Cardiac septum (tissue), 1 donor: Measurements from ENCODE around the gene DDIT4. TPM values are rescaled to one million over a fixed set of nuclear protein-coding genes. Genes with fewer than 3 reads are reported as not detected.
A peak's percentile ranks its signal among the peaks of the same experiment; 100 is the strongest.
"Not testable (repeated sequence)": the region's sequence is repeated elsewhere in the genome, so short reads cannot be mapped to it uniquely, and the experiment has no call there.

ENCODE experiments used
- DNase-seq: peaks from one replicate; pipeline ENCODE4 v3.0.0-alpha.2; 2020; ENCODE audit warnings: low spot score
- intact Hi-C: fragments of 100-400 bp; cut with DNase I; formaldehyde crosslinking; loops from one replicate; pipeline ENCODE4 v1.14.0; 2022
- total RNA-seq: library from RNA; stranded (reverse); fragmentation: NEBNext Ultra II Directional; extraction: Animal tissue kit (Norgen Biotek cat#: 25700); gene quantifications from one replicate; pipeline ENCODE4 v1.2.1, GENCODE V29; 2021
- donor health status: DM: no; HTN: no; CAD: no.

The DDIT4 gene
- total RNA-seq, 1 donor from 2014 or later: 22.6 TPM

DNA sequence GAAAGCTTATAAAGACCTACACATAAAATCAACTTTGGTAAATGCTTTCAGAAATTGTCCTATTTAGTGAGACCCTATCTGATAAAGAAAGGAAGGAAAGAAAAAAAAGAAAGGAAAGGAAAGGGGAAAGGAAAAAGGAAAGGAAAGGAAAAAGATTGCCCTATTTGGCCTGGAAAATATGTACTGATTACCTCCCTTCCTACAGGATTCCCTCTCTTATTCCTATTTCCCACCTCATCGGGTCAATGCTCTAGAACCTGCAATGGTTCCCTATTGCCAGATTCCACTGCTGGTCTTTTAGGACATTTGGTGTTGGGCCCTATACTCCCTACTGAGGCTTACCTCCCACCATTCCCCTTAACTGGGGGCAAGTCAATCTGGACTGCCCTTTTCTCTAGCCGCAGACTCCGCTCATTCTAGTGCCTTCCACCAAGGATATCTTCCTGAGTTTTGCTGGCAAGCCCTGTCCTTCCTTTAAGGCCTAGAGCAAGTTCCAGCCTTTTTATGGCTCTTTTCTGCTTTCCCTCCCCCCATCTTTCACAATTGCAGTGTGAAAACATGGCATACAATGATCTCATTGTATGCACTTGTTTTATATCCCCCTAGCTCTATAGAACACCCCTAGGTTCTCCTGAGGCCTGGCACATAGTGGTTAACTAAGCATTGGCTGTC lies 4.4 kb downstream of the DDIT4 start:
- no peak for DNase-seq
- intact Hi-C loops: no loop called here

DNA sequence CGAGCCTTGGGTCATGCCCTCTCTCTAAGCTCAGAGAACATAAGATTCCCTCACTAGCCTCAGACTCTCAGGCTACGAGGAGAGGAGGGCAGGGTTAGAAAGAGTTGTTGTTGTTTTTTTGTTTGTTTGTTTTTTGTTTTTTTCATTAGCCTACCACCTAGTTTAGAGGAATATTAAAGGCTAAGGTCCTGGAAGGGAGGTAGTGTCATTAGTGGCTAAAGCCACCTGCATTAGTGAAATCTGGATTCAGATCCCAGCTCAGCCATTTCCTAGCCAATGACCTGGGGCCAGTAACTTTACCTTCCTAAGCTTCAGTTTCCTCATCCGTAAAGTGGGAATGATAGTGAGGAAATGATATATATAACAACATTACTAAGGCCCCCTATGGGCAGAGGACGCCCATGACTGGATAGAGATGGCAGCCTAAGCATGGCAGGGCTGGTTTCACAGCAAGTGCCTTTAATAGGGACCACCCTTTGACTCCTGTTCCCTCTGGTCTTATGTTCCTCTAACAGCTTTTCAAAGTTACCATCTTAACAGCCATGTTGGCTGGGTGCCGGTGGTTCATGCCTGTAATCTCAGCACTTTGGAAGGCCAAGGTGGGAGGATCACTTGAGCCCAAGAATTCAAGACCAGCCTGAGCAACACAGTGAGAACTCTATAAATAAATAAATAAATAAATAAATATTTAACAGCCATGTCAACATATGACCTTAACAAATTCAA lies 5.1 kb downstream of the DDIT4 start:
- intact Hi-C loops: no loop called here
- no peak for DNase-seq

DNA sequence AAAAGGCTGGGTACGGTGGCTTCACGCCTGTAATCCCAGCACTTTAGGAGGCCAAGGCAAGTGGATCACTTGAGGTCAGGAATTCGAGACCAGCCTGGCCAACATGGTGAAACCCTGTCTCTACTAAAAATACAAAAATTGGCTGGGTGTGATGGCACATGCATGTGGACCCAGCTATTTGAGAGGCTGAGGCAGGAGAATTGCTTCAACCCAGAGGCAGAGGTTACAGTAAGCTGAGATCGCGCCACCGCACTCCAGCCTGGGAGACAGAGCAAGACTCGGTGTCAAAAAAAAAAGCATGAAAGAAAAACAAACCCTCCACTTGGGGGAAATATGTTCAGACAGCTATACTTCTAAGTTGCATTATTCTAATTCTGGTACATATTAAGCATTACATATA lies 5.9 kb downstream of the DDIT4 start:
- DNase-seq, intact Hi-C loops: not testable (repeated sequence)

DNA sequence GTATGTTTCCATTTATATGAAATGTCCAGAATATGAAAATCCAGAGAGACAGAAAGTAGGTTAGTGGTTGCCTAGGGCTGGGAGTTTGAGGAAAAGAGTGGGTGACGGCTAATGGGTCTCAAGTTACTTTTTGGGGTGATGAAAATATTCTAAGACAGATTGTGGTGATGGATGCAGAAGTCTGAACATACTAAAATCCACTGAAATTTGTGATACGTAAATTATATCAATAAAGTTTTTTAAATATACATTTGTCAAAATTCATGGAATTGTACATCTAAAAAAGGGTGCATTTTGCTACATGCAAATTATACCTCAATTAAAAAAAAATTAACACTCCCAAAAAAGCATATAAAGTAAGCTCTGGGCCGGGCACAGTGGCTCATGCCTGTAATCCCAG lies 9.4 kb downstream of the DDIT4 start:
- no peak for DNase-seq
- intact Hi-C loops: no loop called here

DNA sequence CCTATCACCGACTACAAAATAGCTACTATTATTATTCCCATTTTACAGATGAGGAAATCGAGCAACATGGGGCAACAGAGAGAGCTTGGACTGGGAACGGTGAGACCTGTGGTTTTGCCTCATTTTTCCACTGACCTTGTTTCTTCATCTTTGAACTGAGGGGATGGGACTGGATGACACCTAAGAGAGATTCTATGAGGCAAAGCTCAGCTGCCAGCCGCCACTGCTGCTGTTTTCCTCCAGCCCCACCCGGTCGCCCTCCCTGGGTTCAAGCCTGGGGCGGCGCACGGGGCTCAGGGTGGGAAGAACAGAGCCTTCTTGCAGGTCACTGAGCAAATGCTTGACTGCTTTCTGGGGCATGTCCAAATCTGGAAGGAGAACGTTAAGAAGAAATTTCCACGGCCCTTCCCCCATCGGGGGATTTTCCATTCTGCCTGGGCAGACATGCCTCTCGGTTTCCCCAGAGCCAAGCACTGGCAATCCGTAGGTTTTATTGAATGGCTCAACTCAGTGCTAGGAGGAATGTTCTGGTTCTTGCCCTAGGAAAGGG lies 12.3 kb downstream of the DDIT4 start:
- intact Hi-C loops: no loop called here
- no peak for DNase-seq

DNA sequence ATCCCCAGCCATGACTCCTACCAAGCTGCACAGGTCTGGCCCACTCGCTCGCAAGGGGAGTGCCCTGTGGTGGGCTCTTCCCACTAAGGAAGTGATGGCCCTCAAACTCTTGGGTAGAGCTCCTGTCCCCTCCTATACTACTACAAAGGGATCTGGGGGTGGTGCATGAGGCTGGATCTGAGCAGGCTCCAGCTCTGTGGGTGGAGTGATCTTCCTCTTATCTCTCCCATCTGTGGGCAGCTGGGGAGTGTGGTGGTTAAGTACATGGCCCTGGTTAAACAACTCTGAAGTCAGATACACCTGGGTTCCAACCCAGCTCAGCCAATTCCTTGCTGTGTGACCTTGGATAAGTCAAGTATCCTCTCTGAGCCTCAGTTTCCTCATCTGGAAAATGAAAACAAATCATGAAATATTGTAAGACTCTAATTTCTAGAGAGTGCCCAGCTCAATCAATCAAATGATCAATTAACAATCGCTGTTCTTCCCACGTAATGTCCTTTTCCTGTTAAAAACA lies 17.4 kb downstream of the DDIT4 start:
- intact Hi-C loops: no loop called here
- DNase-seq: no peak

DNA sequence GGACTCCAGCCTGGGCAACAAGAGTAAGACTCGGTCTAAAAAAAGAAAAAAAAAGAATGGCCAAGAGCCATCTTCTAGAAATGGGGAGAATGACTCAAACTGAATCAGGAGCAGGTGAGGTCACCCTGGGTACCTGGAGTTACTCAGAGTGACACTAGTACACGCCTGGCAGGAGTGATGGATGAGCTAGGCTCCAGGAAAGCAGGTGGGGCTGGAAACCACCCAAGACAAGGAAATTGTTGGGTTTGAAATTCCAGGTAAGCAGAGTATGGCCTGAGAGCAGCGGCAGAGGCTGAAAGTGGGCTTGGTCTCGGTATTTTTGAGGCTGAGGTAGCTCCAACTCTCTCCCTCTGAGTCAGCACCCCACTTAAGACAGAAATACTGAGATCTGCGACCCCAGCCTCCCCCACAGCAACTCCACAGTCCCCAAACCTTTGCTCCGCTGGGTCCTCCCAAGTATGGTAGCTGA lies 18.5 kb downstream of the DDIT4 start:
- intact Hi-C loops: no loop called here
- no peak for DNase-seq

DNA sequence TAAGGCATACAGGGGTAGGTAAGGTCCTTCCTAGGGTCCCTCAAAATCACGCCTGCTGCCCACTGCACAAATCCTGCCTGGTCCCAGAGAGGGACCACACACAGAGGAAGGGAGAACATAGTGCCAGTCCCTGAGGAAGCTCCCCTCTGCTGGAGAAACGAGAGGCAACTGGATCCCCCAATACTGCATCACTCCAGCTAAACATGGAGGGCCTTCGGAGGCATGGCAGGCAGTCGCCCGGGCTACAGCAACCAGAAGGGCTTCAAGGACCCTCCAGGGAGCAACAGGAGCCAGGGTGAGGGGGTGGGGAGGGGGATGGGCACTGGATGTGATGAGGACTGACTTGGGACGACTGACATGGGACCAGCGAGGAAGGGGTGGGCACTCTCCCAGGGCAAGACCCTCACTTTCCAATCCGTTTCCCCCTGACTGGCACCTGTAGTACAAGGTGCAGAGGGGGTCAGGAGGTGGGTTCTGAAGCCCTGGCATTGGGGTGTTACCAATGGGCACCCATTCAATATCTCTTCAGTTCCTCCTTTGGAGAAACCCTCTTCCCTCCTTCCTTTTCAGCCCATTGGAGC lies 21.7 kb downstream of the DDIT4 start:
- no peak for DNase-seq
- intact Hi-C loops: no loop called here

DNA sequence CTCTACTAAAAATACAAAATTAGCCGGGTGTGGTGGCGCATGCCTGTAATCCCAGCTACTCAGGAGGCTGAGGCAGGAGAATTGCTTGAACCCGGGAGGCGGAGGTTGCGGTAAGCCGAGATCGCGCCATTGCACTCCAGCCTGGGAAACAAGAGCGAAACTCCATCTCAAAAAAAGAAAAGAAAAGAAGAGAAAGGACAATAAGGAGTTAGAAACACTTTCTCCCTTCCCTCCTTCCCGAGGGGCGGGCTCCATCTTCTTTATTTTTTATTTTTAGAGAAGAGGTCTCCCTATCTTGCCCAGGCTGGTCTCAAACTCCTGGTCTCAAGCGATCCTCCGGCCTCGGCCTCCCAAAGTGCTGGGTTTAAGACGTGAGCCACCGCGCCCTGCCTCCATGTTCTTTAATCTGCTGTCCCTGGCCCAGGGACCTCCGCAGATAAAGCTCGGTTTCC lies 23.1 kb downstream of the DDIT4 start:
- intact Hi-C loops, DNase-seq: not testable (repeated sequence)

DNA sequence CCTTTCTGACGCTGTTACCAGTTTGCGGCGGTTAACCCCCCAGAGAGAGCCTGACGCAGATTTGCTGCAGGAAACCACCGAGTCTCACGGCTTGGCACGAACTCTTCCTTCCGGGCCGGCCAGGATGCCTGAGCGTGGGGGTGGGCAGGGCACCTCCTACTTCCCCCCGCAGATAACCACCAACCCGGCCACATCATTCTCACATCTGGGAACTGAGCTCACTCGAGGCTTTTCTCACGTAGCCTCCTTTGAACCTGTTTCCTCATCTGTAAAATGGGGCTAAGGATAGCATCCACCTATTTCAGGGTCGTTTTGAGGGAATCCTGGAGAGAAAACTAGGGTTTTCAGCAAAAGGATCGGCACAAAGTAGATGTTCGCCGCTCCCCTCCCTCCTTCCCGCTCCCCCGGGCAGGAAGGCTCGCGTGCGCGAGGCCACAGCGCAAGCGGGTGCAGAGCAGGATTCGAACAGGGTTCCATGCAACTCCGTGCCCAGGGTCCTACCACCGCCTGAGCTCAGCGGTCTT lies 23.6 kb downstream of the DDIT4 start:
- intact Hi-C loops: no loop called here
- peak; percentile 95 for DNase-seq

DNA sequence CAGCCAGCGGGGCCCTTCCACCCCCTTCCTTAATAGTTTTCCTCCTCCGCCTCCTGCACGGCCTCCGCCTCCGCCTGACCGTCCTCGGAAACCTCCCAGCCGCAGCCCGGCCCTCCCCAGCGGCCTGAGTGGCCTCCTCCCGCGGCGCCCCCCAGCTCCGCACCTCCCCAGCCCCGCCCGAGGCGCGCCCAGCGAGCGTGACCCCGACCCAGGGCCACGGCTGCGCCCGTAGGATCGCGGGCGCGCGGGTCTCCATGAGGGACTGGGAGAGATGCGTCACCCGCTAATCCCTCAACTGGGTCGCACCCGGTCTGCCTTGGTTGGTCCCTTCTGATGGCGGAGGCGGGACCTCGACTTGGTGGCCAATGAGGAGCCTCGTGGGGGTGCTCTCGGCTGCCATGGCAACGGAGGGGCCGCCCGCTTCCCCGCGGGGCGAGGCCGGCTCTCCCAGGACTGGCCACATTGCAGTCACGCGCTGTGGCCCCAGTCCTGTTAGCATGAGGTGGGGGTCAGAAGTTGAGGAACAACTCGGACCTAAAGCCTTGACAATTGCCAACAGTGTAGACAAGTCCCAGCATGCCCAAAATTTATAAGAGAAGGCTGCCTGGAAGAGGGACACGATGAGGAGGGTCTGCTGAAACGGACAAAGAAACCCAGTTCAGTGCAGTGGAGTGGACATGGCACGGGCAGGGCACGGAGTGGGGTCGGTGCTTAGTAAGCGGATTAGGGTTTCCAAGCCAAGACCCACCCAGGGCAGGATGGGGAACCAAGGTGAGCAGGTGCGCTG lies 24.3 kb downstream of the DDIT4 start:
- DNase-seq: peak; percentile 98
- intact Hi-C loops: no loop called here

DNA sequence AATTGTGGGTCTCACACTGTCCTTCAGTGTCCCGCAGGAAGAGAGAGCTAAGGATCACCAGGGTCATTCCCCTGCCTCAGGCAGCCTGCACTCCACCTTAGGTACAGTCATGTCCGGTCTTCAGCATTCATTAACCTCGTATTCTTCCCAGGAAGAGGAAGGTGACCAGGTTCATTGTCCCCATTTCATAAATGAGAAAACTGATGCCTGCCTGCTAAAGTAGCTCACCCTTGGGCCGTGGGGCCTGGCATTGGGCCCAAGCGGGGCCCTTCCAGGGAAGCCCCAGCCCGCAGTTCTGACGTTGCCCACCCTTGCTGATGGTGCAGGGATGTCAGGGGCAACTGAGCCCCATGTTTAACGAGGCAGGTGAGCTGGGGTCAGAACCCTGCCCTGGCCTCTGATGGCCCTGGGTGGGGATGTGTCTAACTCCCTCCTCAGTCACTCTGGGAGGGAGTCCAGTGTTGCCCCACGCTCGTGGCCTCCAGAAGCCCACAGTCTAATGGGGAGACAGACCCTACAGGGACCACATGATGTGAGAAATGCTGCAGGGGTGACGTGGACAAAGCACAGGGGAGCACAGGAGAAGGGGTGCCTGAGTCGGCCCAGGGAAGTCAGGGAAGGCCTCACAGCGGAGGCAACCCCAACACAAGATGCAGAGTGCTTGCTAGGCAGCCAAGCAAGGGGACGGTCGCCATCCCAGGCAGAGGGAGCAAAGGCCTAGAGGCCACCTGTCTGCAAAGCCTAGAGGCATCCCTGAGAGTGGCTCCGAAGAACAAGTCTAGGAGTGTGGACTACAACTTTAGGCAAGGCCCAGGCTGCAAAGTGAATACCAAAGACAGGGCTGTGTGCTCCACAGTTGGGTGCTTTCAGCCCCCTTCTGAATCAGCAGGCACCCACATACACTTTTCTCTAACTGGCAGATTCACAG lies 25.1 kb downstream of the DDIT4 start:
- DNase-seq: no peak
- intact Hi-C loops: no loop called here

DNA sequence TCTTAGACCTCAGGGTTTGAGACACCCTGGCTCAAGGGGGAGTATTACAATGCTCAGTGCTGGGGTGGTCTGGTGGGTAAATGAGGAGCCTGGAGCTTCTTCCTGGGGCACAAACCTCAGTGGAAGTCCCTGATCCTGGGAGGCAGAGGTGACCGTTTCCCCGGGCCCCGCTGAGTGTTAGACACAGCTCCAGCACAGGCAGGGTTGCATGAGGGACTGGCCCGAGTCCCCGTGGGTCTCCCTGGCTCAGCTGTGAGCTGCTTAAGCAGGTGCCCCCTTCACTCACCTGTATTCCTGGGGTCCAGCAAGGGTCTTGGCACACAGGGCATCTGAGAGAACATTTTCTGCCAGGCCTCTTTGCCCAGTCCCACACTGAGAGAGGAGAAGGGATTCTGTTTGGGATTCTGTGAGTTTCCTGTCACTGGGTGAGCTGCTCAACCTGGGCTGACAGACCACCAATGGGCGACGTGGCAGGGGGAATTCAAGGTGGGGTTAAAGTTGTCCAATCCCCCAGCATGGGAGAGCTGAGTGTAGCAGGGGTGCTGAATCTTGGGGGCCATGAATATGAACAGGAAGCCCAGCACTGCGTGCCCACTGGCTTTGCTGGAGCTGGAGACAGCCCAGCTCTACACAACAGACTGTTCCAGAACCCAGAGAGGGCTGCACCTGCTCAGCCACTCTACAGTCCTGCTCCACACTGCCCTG lies 29.9 kb downstream of the DDIT4 start:
- intact Hi-C loops: no loop called here
- no peak for DNase-seq

DNA sequence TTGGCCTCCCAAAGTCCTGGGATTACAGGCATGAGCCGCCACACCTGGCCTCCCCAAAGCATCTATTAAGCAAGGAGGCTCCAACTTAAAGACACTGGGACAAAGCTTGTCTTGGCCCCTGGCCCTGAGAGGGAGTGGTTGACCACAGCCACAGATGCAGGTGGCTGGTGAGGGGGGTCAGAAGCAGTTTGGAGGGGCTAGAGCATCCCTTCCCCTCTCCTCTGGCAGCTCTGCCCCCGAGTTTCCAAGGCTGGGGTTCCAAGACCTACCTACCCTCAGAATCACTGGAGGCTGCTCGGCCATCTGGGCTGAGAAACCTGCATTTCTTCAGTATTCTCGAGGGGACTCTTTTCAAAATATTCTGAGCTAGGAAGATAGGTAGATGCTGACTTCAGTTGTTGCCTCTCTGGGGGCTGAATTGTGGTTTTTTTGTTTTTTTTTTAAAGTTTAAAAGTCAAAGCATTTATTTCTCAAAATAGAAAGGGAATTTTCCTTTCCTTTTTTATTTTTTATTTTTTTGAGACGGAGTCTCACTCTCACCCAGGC lies 32.6 kb downstream of the DDIT4 start:
- intact Hi-C loops: no loop called here
- no peak for DNase-seq

DNA sequence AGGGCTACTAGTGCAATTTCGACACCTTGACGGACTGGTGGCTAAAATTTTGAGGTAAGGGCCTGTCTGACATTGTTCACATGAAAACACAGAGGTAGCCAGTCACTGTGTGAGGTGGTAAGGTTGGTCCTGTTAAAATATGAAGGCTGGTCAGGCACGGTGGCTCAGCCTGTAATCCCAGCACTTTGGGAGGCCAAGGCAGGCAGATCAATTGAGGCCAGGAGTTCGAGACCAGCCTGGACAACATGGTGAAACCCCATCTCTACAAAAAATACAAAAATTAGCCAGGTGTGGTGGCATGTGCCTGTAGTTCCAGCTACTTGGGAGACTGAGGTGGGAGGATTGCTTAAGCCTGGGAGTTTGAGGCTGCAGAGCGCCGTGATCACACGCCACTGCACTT lies 34.0 kb downstream of the DDIT4 start:
- intact Hi-C loops, DNase-seq: not testable (repeated sequence)

DNA sequence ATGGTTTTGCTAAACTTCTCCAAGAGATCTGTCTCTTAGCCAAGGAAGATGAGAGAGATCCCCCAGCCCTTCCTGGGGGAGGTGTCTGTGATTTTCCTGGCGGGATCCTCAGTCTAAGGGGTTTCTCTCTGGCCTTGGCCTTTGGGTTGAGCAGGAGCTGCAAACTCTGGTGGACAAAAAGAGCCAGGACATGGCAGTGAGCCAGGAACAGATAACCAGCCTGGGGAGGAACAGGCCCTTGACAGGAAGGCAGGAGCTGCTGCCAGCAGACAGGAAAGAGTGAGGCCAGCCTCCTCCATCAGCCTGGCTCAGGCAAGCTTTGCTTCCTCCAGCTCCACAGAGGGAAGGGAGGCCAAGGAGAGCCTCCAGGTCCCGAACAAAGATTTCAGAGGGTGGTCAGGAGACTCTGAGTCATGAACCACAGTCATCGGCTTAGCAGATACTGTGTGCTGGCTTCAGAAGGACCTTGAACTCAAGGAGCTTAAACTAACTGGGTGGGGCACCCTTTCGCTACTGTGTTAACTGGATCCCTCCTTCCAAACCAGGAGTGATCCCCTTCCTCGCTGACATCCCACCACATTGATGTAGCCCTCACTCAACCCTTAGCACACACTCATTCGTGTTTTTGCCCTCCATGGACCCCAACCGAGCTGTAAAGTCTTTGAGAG lies 34.7 kb downstream of the DDIT4 start:
- intact Hi-C loops: no loop called here
- no peak for DNase-seq
